Hepatocyte (in vitro differentiated cells): ENCODE measurements around the gene NUP62. TPM values are rescaled to one million over a fixed set of nuclear protein-coding genes. Genes with fewer than 3 reads are reported as not detected.

ENCODE experiments used
- DNase-seq: peaks from one replicate; pipeline ENCODE4 v3.0.0-alpha.2; 2016; ENCODE audit warnings: low spot score
- H2AFZ ChIP-seq: fragments of 200-600 bp; sonication (generic); 2 replicates; pipeline ENCODE4 v1.6.0; 2016; ENCODE audit warnings: antibody characterized with exemption, mild to moderate bottlenecking
- H3K27ac ChIP-seq: fragments of 200-600 bp; sonication (generic); 2 replicates; pipeline ENCODE4 v1.5.1; 2016; ENCODE audit warnings: mild to moderate bottlenecking
- H3K27me3 ChIP-seq: fragments of 200-600 bp; sonication (generic); 2 replicates; pipeline ENCODE4 v1.6.1; 2016
- H3K36me3 ChIP-seq: fragments of 200-600 bp; sonication (generic); replicated peaks from 2 replicates; pipeline ENCODE4 v1.5.1; 2016; ENCODE audit warnings: low read depth; ENCODE audit not compliant: insufficient read depth
- H3K4me1 ChIP-seq: fragments of 200-600 bp; sonication (generic); 2 replicates; pipeline ENCODE4 v1.5.1; 2016; ENCODE audit warnings: mild to moderate bottlenecking, moderate library complexity; ENCODE audit not compliant: insufficient read depth
- H3K4me2 ChIP-seq: fragments of 200-600 bp; sonication (generic); 2 replicates; pipeline ENCODE4 v1.6.0; 2016
- H3K4me3 ChIP-seq: fragments of 200-600 bp; sonication (generic); 2 replicates; pipeline ENCODE4 v1.5.1; 2016; ENCODE audit warnings: mild to moderate bottlenecking
- H3K79me2 ChIP-seq: fragments of 200-600 bp; sonication (generic); 2 replicates; pipeline ENCODE4 v1.6.0; 2017; ENCODE audit warnings: mild to moderate bottlenecking
- H3K9me2 ChIP-seq: fragments of 200-600 bp; sonication (generic); replicated peaks from 2 replicates; pipeline ENCODE4 v1.6.0; 2017; ENCODE audit warnings: mild to moderate bottlenecking; ENCODE audit not compliant: insufficient read depth
- H3K9me3 ChIP-seq: fragments of 200-600 bp; sonication (generic); 2 replicates; pipeline ENCODE4 v1.5.1; 2016; ENCODE audit warnings: low read depth, mild to moderate bottlenecking
- H4K20me1 ChIP-seq: fragments of 200-600 bp; sonication (generic); 2 replicates; pipeline ENCODE4 v1.6.0; 2016; ENCODE audit warnings: mild to moderate bottlenecking; ENCODE audit not compliant: insufficient read depth, poor library complexity, severe bottlenecking
- CTCF ChIP-seq: fragments of 200-600 bp; sonication (generic); IDR thresholded peaks from 2 replicates; pipeline ENCODE4 v1.5.1; 2016; ENCODE audit warnings: antibody characterized with exemption, mild to moderate bottlenecking; ENCODE audit not compliant: poor library complexity
- EZH2 ChIP-seq: fragments of 200-600 bp; sonication (generic); IDR thresholded peaks from 2 replicates; pipeline ENCODE4 v1.6.1; 2016; ENCODE audit warnings: antibody characterized with exemption, mild to moderate bottlenecking, borderline replicate concordance
- EZH2phosphoT487 ChIP-seq: fragments of 200-600 bp; sonication (generic); IDR thresholded peaks from one replicate; pipeline ENCODE4 v1.6.1; 2018; ENCODE audit warnings: antibody characterized with exemption, mild to moderate bottlenecking, low read depth, moderate library complexity; ENCODE audit not compliant: unreplicated experiment, severe bottlenecking
- WGBS: methylation state at CpG from one replicate; pipeline ENCODE4 v1.1.6; 2016; ENCODE audit warnings: low lambda C conversion rate; ENCODE audit errors: missing lambda C conversion rate; 5-methylcytosine and 5-hydroxymethylcytosine counted together
- polyA plus RNA-seq: library from polyadenylated mRNA; unstranded; fragments of >200 nt; fragmentation: Nextera tagmentation; extraction: Ambion mirVana; gene quantifications from 2 replicates; pipeline ENCODE4 v1.2.1, GENCODE V29; 2016
- total RNA-seq: library from RNA; depleted of rRNA; stranded (reverse); fragments of >200 nt; gene quantifications from 2 replicates; pipeline ENCODE4 v1.2.3, GENCODE V29; 2014

NUP62 gene
- total and polyA plus RNA-seq, 2 experiments from 2014 or later = 33.5 to 33.8 TPM

GRCh38 chr19:49882643-49883042, 46.7 kb downstream of the NUP62 start:
- Histone ChIP-seq H2AFZ (no peak overlapping the region), H3K9me3 (no peaks in the 10 kb centered on the region), H3K27ac (no peak overlapping the region), H3K79me2 (peaks cover 17% of the 10 kb centered on the region), H3K36me3 (peaks cover 8% of the 10 kb centered on the region), H3K9me2 (no peaks in the 10 kb centered on the region), H4K20me1 (no peaks in the 10 kb centered on the region), H3K4me3 (no peak overlapping the region), H3K4me2 (no peak overlapping the region), H3K27me3 (no peaks in the 10 kb centered on the region), H3K4me1 (peaks cover 10% of the 10 kb centered on the region)
- WGBS = 95% methylated on average over 13 of the region's 14 CpGs
- no peak for DNase-seq
- TF ChIP-seq CTCF = no peak
- no peak for TF ChIP-seq EZH2phosphoT487
- no peak for TF ChIP-seq EZH2

GRCh38 chr19:49881672-49882394, 47.5 kb downstream of the NUP62 start:
- H3K36me3 ChIP-seq = peaks cover 8% of the 10 kb centered on the region
- 94% methylated on average over 31 of the region's 31 CpGs for WGBS

DNA sequence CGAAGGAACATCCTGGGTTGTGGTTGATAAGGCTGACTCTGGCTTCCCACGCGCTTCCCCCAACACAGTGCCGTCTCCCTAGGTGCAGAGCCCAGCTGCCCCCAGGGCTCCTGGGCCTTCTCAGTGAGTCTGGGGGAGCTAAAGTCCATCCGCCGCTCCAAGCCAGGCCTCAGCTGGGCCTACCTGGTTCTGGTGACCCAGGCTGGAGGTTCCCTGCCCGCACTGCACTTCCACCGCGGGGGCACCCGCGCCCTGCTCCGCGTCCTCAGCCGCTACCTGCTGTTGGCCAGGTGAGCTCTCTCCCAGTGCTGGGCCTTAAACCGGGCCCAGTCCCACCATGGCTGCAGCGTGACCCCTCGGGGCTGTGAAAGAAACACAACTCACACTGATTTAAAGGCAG, 48.1 kb downstream of the NUP62 start:
- DNase-seq = no peak
- Histone ChIP-seq H3K27ac (no peak overlapping the region), H2AFZ (no peak overlapping the region), H4K20me1 (no peaks in the 10 kb centered on the region), H3K79me2 (peaks cover 17% of the 10 kb centered on the region), H3K36me3 (peaks cover 8% of the 10 kb centered on the region), H3K9me2 (no peaks in the 10 kb centered on the region), H3K4me2 (no peak overlapping the region), H3K4me1 (peaks cover 10% of the 10 kb centered on the region), H3K9me3 (no peaks in the 10 kb centered on the region), H3K27me3 (no peaks in the 10 kb centered on the region), H3K4me3 (no peak overlapping the region)
- 99% methylated on average over 16 of the region's 17 CpGs for WGBS
- no peak for TF ChIP-seq EZH2phosphoT487
- no peak for TF ChIP-seq EZH2
- no peak for TF ChIP-seq CTCF

More at GRCh38 chr19:49881672-49882394, 47.5 kb downstream of the NUP62 start:
- TF ChIP-seq EZH2 = no peak
- no peak for TF ChIP-seq CTCF
- no peak for TF ChIP-seq EZH2phosphoT487
- H2AFZ ChIP-seq = no peak overlapping the region
- no peak overlapping the region for H3K27ac ChIP-seq
- peaks cover 17% of the 10 kb centered on the region for H3K79me2 ChIP-seq
- no peak overlapping the region for H3K4me3 ChIP-seq
- H3K27me3 ChIP-seq = no peaks in the 10 kb centered on the region
- no peaks in the 10 kb centered on the region for H4K20me1 ChIP-seq
- no peak for DNase-seq
- H3K9me3 ChIP-seq = no peaks in the 10 kb centered on the region
- no peak overlapping the region for H3K4me2 ChIP-seq
- H3K9me2 ChIP-seq = no peaks in the 10 kb centered on the region
- H3K4me1 ChIP-seq = peaks cover 10% of the 10 kb centered on the region
